Upper lobe of left lung (tissue), 6 donors: ENCODE measurements around the gene RHO. TPM values are rescaled to one million over a fixed set of nuclear protein-coding genes. Genes with fewer than 3 reads are reported as not detected.

ENCODE experiments used
- ATAC-seq, 2 donors: fragments of 200-7000 bp; cut with Tn5 transposase; one replicate each; pipeline ENCODE4 v1.9.1; 2022; ENCODE audit warnings: mild to moderate bottlenecking in 2 of 2, moderate library complexity in 2 of 2; ENCODE audit not compliant: low FRiP score in 2 of 2
- DNase-seq, 2 donors: peaks; one replicate each; pipeline ENCODE4 v3.0.0-alpha.2; 2019 to 2020
- H3K27ac ChIP-seq, 4 donors: fragments of 200-600 bp; sonication (generic); one replicate each; pipeline ENCODE4 v1.5.1; 2016 to 2019
- H3K27me3 ChIP-seq, 4 donors: fragments of 200-600 bp; sonication (generic); one replicate each; pipeline ENCODE4 v1.5.1; 2017 to 2019
- H3K36me3 ChIP-seq, 4 donors: fragments of 200-600 bp; sonication (generic); one replicate each; pipeline ENCODE4 v1.5.1; 2016 to 2019
- H3K4me1 ChIP-seq, 4 donors: fragments of 200-600 bp; sonication (generic); one replicate each; pipeline ENCODE4 v1.5.1; 2018 to 2019
- H3K4me3 ChIP-seq, 4 donors: fragments of 200-600 bp; sonication (generic); one replicate each; pipeline ENCODE4 v1.5.1; 2017 to 2019; ENCODE audit warnings: mild to moderate bottlenecking in 2 of 4, moderate library complexity in 1 of 4
- H3K9me3 ChIP-seq, 4 donors: fragments of 200-600 bp; sonication (generic); one replicate each; pipeline ENCODE4 v1.5.1; 2018 to 2019
- EP300 ChIP-seq, 4 donors: sonication (generic); formaldehyde crosslinking; IDR thresholded peaks; one replicate each; pipeline ENCODE4 v1.5.1; 2017; ENCODE audit warnings: antibody characterized with exemption in 4 of 4, control low read depth in 2 of 4
- POLR2A ChIP-seq, 4 donors: fragments of 450-650 bp; IDR thresholded peaks; one replicate each; pipeline ENCODE4 v1.5.1; 2016 to 2017; ENCODE audit warnings: antibody characterized with exemption in 4 of 4, mild to moderate bottlenecking in 2 of 4
- POLR2AphosphoS5 ChIP-seq, 2 donors: sonication (generic); formaldehyde crosslinking; IDR thresholded peaks; one replicate each; pipeline ENCODE4 v1.5.1; 2017; ENCODE audit warnings: antibody characterized with exemption in 2 of 2
- WGBS, 2 donors: methylation state at CpG; one replicate each; pipeline ENCODE4 v1.1.5; 2017 to 2018; 5-methylcytosine and 5-hydroxymethylcytosine counted together
- total RNA-seq, 6 donors: library from RNA; depleted of rRNA in 4 of 6; stranded (reverse); fragments of >200 nt in 4 of 6; gene quantifications; one replicate each; pipeline versions ENCODE4 v1.1.0 to v1.2.1, GENCODE V29; 2016 to 2021
- TF ChIP-seq, protein P1 (sequence below), 6 experiments: fragments of 450-650 bp in 4 of 6; fragments of 200-600 bp in 2 of 6; sonication (generic) in 2 of 6; IDR thresholded peaks; one replicate each; pipeline ENCODE4 v1.5.1; 2016 to 2019; ENCODE audit warnings: antibody characterized with exemption in 6 of 6
- donor health status: DM: no; HTN: no; CAD: no; lungs with moderate emphysema.
- donor health status: DM: no; HTN: yes; CAD: no; lungs with severe emphysema.

Gene RHO
- total RNA-seq, 6 donors from 2014 or later = not detected

DNA sequence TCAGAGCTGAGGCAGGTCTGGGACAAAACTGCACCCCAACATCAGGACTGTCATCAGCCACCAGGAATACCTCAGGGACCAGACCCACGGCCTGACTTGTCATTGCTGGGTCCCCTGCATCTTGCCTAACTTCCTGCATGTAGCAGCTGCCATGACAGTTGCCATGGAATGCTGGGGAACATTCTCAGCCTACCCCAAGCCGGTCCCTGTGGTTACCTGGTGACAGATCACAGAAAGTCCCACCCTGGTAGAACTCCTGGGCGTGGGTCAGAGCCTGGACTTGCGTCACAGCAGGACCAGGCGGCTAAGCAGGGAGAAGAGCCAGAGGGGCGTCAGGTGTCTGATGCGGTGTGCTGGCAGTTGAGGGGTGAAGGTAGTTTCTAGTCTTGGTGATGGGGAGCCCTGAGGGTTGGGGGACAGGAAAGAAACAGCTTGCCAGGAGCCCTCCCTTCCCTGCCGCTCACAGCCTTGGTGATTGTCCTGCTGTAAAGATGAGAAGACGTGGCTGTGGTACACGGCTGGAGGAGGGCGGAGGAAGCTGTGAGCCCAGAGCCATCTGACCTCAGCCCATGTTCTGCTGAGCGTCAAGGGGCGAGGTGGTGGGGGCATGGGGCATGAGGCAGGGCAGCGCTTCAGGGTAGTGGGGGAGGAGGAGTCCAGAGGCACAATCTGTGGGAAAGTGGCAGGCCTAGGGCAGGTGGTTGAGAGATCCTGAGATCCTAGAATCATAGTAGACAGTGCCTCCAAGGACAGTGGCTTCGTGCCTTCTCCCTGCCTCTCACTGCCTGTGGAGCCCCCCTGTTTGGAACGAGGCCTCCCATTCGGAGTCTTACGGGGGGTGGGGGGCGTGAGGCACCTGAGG lies 19.9 kb downstream of the RHO start:
- no peak for DNase-seq
- WGBS, 2 donors = 84 to 86% methylated on average over 16 to 19 of the region's 19 CpGs
- TF ChIP-seq, protein P1, sequence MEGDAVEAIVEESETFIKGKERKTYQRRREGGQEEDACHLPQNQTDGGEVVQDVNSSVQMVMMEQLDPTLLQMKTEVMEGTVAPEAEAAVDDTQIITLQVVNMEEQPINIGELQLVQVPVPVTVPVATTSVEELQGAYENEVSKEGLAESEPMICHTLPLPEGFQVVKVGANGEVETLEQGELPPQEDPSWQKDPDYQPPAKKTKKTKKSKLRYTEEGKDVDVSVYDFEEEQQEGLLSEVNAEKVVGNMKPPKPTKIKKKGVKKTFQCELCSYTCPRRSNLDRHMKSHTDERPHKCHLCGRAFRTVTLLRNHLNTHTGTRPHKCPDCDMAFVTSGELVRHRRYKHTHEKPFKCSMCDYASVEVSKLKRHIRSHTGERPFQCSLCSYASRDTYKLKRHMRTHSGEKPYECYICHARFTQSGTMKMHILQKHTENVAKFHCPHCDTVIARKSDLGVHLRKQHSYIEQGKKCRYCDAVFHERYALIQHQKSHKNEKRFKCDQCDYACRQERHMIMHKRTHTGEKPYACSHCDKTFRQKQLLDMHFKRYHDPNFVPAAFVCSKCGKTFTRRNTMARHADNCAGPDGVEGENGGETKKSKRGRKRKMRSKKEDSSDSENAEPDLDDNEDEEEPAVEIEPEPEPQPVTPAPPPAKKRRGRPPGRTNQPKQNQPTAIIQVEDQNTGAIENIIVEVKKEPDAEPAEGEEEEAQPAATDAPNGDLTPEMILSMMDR (IDR thresholded peaks at IDR 0.05) = no peak
- H3K27me3 ChIP-seq = no peaks in the 10 kb centered on the region
- no peak overlapping the region for H3K27ac ChIP-seq
- ATAC-seq = no peak
- H3K9me3 ChIP-seq = no peaks in the 10 kb centered on the region
- no peak overlapping the region for H3K4me3 ChIP-seq
- H3K36me3 ChIP-seq = no peaks in the 10 kb centered on the region
- peaks cover 0 to 8% (median 5%) of the 10 kb centered on the region in 4 donors for H3K4me1 ChIP-seq

DNA sequence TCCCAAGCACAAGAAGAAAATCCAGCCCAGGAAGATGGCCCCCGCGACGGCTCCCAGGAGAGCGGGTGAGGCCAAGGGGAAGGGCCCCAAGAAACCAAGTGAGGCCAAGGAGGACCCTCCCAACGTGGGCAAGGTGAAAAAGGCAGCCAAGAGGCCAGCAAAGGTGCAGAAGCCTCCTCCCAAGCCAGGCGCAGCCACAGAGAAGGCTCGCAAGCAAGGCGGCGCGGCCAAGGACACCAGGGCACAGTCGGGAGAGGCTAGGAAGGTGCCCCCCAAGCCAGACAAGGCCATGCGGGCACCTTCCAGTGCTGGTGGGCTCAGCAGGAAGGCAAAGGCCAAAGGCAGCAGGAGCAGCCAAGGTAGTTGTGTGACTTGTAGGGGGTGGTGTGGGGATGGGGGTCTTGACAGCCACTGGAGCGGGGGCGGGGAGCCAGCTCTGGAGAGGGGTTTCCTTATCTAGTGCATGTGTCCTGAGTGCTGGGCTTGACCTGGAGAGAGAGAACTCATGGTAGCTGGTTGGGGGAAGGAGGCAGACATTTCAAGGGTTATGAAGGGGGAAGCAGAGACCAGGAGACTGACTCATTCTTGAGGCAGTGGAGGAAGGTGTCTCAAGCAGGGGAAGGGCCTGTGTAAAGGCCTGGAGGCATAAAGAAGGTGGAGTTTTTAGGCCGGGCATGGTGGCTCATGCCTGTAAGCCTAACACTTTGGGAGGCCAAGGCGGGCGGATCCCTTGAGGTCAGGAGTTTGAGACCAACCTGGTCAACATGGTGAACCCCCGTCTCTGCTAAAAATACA lies 20.8 kb downstream of the RHO start:
- Histone ChIP-seq H3K9me3 (no peaks in the 10 kb centered on the region), H3K27ac (no peak overlapping the region), H3K4me1 (peaks cover 6 to 16% (median 12%) of the 10 kb centered on the region in 4 donors), H3K36me3 (no peaks in the 10 kb centered on the region), H3K4me3 (no peak overlapping the region), H3K27me3 (no peaks in the 10 kb centered on the region)
- peak in 1 of 2 donors; percentile 52 for DNase-seq
- WGBS, 2 donors = 83 to 89% methylated on average over 14 to 18 of the region's 18 CpGs
- TF ChIP-seq POLR2A (IDR thresholded peaks at IDR 0.05) (no peak), EP300 (IDR thresholded peaks at IDR 0.05) (no peak), POLR2AphosphoS5 (IDR thresholded peaks at IDR 0.05) (no peak)
- TF ChIP-seq, protein P1 (IDR thresholded peaks at IDR 0.05) = no peak
- no peak for ATAC-seq

DNA sequence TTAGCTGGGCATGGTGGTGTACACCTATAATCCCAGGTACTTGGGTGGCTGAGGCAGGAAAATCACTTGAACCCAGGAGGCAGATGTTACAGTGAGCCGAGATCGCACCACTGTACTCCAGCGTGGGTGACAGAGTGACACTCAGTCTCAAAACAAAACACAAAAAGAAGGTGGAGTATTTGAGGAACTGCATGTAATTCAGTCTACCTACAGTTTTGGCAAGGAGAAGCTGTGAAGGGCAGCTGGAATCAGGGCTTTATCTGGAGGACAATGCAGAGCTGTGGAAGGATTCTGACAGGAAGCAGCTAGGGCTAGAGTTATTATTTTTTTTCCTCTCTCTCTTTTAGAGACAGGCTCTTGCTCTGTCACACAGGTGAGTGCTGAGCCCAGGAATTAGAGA lies 21.4 kb downstream of the RHO start:
- H3K27me3 ChIP-seq = no peaks in the 10 kb centered on the region
- DNase-seq (no peak), ATAC-seq (no peak)
- no peak overlapping the region for H3K27ac ChIP-seq
- no peaks in the 10 kb centered on the region for H3K36me3 ChIP-seq
- 85 to 89% methylated on average over 3 of the region's 3 CpGs for WGBS, 2 donors
- H3K4me1 ChIP-seq = peaks cover 12 to 22% (median 18%) of the 10 kb centered on the region in 4 donors
- H3K9me3 ChIP-seq = no peaks in the 10 kb centered on the region
- no peak for TF ChIP-seq EP300 (IDR thresholded peaks at IDR 0.05)
- TF ChIP-seq, protein P1 (IDR thresholded peaks at IDR 0.05) = no peak
- TF ChIP-seq POLR2AphosphoS5 (IDR thresholded peaks at IDR 0.05) = no peak
- no peak for TF ChIP-seq POLR2A (IDR thresholded peaks at IDR 0.05)
- H3K4me3 ChIP-seq = no peak overlapping the region

DNA sequence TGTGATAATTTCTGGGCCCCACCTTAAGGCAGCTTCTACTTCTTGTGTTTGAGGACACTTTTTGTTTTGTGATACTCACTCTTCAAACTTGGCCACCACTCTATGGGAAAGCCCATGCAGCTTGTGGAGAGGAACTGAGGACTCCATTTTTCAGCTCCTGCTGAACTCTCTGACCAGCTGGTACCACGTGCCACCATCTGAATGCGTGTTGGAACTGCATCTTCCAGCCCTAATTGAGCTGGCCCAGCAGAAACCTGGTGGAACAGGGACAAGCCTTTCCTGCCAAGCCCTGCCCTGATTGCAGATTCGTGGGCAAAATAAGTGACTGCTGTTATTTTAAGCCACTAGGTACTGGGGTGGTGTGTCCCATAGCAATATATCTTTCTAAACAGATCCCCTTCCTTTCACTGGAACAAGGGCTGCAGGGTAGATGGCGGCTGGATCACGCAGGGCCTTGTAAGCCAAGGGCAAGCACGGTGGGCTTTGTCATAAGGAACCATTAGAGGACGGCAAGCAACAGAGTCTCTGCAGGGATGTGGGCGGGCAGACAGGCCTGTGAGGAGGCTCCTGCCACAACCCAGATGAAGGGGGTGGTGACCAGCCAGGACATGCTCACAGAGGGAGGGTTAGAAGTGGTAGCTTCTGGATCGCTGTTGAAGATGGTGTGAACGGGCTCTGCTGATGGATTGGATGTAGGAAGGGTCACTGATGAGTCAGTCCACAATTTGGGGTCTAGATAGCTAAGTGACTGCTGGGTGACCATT lies 24.0 kb downstream of the RHO start:
- ATAC-seq (no peak), DNase-seq (no peak)
- Histone ChIP-seq H3K27me3 (no peaks in the 10 kb centered on the region), H3K27ac (peak overlapping the region in 1 of 4 donors; percentile 18), H3K36me3 (peaks cover 0 to 25% (median 22%) of the 10 kb centered on the region in 4 donors), H3K4me3 (no peak overlapping the region), H3K9me3 (no peaks in the 10 kb centered on the region), H3K4me1 (peaks cover 21 to 35% (median 29%) of the 10 kb centered on the region in 4 donors)
- WGBS, 2 donors = 73% methylated on average over 9 to 10 of the region's 10 CpGs
- TF ChIP-seq, protein P1 (IDR thresholded peaks at IDR 0.05) = no peak
- TF ChIP-seq POLR2AphosphoS5 (IDR thresholded peaks at IDR 0.05) (no peak), EP300 (IDR thresholded peaks at IDR 0.05) (no peak), POLR2A (IDR thresholded peaks at IDR 0.05) (no peak)
